GM19395 (cell line): ENCODE results near the gene DPY19L1.
"Not testable (repeated sequence)": the region's sequence is repeated elsewhere in the genome, so short reads cannot be mapped to it uniquely, and the experiment has no call there.

Experiments used
- ATAC-seq: cut with Tn5 transposase; IDR thresholded peaks from one replicate; pipeline ENCODE4 v1.9.1; 2021; ENCODE audit warnings: mild to moderate bottlenecking, moderate library complexity; ENCODE audit not compliant: unreplicated experiment

The DPY19L1 gene

DNA sequence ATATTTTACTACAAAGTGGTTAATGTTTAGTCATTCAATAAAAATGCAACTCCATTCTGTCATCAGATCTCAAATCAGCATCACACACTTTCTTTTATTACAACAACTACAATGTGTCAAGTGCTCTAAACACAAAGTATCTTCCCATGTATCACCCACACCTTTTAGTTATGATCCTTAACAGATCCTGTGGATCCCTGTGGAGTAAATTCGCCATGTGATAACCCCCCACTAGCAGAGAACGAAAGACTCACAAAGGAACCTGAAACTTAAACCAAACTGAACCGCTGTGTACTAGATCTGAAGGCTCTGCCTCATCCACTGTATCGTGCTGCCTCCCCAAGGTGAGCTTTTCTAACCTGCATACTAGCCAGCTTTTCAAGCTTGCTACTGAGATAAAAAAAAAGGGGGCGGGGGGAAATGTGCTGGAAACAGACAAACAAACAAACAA lies 1.7 kb downstream of the DPY19L1 start:
- peak; percentile 34 for ATAC-seq

DNA sequence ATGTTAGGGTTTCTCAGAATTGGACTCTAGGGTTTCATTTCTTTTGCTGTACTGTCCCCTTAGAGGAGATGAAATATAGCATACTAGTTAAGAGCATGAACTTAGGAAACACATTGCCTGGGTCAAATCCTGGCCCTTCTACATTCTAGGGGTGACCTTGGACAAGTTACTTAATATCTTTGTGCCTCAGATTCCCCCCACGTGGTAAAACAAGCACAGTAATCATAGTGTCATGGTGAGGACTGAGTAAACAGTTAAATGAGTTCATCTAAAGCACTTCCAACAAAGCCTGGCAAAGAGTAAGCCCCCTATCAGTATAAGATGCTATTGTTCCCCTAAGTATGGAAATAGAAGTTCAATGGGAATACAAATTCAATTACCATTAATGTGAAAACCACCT lies 5.1 kb downstream of the DPY19L1 start:
- no peak for ATAC-seq

DNA sequence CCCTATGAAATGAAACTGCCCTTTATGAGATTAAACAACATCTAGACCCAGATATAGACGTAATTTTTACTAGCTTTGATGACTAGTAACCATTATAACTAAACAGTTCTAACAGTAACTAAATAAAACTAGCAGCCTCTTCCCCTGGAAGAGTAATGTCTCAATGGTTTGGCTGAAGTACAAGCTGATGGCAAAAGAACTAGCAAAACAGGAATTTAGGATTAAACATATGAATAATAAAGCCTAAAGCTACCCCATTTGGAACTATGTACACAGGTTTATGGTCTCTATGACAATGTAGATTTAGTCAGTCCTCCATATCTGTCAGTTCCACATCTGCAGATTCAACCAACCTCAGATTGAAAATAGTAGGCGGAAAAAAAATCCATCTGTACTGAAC lies 6.4 kb downstream of the DPY19L1 start:
- ATAC-seq: no peak

DNA sequence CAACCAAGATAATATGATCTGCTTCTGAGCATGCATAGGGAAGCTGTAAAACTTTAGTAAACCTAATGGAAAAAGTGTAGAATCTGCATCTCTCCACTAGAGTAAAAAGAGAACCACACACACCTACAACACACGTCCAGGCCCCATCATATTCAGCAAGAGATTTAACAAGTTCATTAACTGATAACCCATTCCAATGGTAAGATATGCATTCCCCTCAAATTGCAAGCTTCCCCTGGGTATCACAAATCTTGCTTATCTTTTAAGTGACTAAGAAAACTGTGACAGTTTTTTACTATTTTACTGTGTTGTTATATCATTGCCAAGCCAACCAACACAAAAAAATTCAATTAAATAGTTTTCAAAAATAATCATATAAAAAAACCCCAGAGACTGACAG lies 8.0 kb downstream of the DPY19L1 start:
- ATAC-seq: no peak

DNA sequence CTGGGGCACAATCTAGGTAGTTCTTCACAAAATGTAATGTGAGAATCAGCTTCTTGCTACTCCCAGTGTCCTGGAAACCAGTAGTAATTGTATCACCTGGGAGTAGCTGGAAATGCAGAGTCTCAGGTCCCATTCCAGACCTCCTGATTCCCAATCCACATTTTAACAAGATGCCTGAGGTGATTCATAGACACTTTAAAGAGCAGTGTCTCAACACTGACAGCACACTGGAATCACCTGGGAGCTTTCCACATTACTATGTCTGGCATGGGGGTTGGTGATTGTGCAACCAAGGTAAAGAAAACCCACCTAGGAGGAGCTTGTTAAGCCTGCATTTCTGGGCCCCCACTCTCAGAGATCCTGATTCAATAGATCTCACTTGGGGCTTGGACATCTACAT lies 11.1 kb downstream of the DPY19L1 start:
- ATAC-seq: no peak

DNA sequence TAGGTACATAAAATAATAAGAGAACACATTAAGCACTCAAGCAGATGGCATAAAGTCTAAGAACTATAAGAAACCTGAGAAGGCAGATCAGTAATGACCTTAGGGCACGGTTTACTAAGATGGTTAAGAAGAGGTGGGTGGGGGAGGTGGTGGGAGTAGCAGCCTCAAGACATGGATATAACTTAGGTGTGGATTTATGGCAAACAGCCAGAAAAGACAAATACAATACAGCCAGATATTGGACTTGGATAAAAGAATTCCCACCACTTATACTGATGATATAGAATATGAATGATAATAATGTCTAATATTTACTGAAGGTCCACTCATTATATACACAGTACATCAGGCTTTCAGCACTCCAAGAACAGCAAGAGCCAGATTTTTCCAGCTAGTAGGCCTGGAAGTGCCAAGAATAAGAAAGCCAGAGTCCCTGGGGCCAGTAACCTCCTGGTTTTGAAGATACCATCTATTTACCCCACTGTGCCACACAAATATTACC lies 11.9 kb downstream of the DPY19L1 start:
- ATAC-seq: no peak

DNA sequence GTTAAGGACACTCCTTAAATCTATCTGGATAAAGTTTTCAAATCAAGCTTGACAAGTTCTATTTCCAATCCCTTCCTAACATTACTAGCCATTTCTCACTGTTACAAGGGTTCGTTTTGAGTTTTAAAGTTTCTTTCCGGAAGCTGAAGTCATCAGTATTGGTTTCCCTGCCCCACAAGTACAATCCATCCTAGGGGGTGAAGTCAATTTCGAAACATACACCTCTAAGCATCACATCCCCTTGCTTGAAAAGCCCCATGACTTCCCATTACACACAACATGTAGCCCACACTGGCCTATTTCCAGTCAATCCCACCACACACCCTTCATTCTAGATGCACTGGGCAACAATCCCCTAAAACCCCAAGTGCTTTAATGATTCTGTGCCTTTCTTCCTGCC lies 13.0 kb downstream of the DPY19L1 start:
- no peak for ATAC-seq

DNA sequence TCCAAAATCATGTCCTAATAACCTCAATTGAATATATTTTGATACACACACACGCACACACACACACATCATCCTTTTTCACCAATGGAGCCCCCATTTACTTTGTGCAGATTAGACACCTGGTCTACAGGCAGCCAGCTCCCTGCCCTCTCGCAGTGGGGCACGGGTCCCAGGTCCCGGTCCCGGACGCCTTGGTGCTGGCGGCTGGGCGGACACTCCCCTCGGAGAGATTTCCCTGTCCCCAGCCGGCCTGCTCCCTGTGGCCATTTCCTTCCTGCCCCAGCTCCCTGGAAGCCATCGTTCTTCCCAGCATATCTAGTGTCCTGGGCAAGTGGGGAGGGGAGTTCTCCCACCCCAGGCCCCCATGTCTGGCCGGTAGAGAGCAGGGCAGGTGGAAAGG lies 14.6 kb downstream of the DPY19L1 start:
- ATAC-seq: no peak

DNA sequence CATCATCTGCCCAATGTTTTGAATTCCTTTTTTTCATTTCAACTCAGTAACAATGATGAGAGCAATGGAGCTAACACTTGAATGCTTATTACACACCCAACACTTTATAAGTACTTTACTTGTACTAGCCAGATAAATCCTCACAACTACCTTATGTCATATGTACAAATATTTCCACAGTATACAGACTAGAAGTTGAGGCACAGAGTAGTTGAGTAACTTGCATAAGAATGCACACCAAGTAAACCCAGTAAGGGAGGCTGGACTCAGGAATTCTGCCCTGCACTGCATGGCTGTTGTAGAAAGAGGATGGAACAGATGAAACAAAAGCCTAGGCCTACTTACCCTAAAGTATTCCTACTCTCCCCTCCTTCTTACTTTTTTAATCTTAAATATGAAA lies 15.8 kb downstream of the DPY19L1 start:
- ATAC-seq: no peak

DNA sequence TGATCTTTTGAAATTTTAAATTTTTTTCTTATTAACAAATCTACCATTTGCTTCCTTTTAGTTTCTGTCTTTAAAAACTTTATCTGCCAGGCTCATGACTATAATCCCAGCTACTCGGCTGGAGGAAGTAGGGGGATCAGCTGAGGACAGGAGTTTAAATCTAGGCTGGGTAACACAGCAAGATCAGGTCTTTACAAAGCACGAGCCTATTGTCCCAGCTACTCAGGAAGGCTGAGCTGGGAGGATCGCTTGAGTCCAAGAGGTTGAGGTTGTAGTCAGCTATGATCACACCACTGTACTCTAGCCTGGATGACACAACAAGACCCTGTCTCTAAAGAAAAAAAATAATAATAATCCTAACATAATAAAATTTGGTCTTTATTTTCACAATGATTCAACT lies 17.5 kb downstream of the DPY19L1 start:
- no peak for ATAC-seq

DNA sequence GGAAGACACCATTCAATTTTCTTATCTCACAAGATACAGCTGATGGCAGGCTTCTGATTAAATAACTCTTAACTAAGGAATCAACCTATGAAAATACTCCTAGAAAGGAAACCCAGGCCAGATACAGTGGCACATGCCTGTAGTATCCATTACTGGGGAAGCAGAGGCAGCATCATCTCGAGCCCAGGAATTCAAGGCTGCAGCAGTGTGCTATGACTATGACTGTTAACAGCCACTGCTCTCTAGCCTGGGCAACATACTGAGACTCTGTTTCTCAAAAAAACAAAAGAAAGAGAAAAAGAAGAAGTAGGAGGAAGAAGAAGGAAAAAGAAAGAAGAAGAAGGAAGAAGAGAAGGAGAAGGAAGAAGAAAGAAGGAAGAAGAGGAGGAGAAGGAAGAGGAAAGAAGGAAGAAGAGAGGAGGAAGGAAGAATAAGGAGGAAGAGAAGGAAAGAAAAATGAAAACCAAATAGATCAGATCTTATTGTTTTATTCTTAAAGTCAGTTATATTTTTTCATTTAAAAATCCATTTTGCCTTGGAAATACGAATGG lies 18.0 kb downstream of the DPY19L1 start:
- ATAC-seq: no peak

DNA sequence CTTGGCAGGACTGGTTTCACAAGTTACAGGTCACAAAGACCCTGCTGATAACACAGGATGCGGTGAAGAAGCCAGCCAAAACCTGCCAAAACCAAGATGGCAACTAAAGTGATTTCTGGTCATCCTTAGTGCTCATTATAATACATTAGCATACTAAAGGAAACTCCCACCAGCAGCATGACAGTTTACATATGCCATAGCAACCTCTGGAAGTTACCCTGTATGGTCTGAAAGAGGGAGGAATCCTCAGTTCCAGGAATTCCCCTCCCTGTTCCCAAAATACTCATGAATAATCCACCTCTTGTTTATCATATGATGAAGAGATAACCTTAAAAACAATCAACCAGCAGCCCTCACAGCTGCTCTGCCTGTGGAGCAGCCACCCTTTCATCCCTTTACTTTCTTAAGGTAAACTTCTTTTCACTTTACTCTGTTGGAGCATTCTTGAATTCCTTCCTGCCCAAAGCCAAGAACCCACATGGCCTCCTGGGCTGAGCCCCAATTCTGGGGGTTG lies 21.9 kb downstream of the DPY19L1 start:
- no peak for ATAC-seq

DNA sequence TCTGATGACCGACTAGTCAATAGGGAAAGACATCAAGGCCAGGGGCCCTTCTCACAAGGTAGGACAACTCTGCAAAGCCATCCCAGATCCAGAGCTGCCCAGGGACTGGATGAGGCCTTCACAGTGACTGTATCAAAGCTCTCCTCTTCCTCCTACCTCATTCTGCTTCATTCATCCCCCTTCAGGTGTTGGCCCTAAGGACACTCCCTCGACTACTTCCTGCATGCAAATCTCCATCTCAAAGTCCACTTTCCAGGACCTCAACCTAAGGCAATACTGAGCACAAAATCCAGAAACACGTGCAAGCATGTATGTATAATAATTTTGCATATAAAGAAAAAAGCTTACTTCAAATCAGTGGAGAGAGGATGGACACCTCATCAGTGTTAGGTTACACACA lies 25.1 kb downstream of the DPY19L1 start:
- no peak for ATAC-seq

DNA sequence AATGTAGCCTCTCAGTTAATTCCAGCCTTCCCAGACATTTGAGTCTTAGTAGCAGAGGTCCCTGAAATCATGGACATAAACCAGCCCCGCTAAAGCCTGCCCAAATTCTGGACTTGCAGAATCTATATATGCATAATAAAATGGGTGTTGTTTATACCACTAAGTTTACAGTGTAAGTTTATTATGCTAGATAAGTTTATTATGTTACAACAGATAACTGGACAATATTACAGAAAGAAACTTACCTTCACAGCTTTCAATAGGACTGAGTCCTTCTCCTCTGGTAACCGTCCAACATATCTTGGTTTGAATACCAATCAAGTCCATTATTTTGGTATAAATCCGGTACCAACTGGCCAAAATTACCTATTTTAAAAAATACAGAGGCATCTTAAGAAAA lies 26.2 kb downstream of the DPY19L1 start:
- ATAC-seq: no peak

DNA sequence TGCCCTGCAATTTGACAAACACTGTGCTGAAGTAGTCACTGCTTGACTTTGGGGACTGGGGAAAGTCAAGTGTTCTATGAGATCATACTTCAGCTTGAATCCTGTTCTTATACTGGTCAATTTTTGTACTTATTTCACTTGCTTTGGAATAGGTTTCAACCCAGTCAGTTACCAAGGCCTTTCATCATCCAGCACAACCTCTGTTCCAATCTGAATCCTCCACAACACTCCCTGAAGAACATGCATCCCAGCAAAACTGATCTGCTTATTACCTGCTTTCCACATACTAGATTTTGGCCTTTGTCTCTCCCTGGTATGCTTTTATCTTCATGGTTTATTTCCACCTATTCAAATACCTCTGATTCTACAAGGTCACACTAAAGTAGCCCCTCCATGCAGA lies 29.5 kb downstream of the DPY19L1 start:
- no peak for ATAC-seq

DNA sequence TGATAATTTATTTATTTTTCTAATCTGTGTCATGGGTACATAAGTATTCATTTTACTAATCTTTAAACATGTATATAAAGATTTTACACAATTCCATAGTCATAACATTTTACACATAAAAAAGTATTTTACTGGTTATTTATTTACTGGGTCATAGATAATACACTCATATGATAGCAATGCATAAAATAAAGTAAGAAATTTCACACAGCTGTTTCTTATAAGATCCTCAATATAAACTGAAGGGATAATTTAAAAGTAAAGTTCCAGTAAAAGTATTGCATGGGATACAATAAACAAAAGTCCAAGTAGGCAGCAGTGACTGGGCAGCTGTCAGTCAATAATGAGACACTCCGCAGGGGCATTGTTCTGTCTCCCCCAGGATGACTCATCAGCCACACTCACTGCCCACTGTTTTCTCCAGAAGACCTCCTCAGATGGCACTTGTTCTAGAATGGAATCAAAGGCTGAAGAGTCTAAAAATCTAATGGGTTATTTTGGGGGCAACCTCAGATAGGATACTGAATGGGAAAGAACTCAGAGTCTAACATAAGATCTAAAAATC lies 32.7 kb downstream of the DPY19L1 start:
- no peak for ATAC-seq

DNA sequence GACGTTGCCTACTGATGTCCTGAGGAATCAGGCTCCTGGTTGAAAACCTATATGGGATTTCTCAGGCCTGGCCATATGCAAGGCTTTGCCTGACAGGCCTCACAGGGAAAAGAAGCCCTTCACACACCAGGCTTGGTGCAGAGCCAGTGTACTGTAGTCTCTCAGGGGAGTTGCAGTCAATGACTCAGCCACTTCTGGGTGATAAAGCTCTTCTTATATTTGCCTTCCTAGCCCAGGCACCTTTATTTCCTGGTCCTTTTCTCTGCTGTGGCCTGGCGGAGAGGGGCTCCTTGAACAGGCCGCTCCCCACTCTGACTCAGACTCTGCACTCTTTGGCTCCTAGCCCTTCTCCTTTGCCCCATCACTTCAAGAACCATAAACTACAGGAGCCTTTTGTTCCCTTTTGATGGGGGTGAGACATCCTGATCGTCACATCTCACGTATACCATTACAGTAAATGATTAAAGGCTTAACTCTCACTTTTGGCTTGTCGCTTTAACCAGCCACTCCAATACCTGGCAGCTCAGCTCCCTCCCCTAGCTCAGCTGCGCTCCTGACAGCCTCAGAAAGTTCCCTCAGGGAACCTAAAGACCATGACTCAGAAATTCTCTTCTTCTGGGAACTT lies 33.5 kb downstream of the DPY19L1 start:
- no peak for ATAC-seq

DNA sequence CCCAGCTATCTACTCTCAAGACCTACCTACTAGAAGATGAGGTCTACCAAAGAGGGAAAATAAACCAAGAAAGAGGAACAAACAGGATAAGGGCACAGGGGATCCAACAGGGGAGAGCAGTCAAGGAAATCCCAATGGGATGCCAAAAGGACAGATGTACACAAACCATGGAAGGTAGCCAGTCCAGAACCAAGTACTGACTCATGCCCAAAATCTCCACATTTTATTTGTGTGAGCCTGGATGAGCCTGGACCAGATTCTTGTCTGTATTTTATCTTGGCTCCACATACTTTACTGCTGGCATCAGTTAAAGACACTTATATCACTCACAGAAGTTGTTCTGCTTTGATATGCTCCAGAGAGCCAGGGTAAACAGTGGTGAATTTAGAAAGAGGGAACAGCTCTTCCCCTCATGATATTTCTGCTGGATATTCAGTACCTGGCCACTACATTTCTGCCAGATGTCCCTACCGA lies 34.1 kb downstream of the DPY19L1 start:
- not testable (repeated sequence) for ATAC-seq

DNA sequence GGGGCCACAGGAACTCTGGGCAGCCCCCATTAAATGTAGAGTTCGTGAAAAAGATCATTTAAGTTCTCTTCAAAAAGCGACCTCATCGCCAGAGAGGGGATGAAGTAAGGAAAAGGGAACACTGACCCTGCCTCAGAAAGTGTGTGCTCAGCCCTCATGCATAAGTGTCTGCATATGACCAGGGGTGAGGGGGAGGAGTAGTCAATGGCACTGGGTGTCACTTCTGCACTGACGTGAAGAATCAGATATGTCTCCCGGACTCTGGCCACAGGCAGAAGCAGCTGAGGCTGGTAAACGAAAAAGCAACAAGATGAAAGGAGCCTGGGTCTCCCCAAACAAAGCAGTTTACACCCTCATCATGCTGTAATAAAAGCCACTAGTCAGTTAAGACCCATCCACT lies 39.0 kb downstream of the DPY19L1 start:
- not testable (repeated sequence) for ATAC-seq

DNA sequence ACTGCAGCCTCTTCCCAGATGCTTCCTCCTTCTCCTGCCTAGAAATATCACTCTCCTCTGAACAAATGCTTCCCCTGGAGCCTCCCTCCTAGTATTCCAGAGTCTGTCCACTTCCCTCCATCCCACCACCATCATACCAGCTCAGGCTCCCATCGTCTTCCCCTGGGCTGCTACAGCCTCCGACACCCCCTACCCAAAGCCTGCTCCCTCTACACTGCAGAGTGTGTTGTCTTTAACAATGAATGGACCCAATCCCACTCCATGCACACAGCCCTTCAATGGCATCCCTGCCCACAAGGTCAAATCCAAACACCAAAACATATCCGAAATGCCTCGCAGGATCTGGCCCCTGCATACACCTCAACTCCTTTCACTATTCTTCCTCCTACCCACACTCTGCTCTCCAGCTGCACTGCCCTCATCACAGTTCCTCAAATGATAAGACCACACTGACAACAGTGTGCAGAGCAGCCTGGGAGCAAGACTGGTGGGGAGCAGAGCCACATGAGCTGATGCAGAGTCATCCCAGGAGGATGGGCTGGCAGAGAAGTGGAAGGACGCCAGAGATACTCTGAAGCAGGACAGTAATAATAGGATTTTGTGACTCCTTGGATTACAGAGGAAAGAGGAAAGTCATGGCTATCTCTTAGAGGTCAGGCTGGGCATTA lies 40.7 kb downstream of the DPY19L1 start:
- ATAC-seq: not testable (repeated sequence)

DNA sequence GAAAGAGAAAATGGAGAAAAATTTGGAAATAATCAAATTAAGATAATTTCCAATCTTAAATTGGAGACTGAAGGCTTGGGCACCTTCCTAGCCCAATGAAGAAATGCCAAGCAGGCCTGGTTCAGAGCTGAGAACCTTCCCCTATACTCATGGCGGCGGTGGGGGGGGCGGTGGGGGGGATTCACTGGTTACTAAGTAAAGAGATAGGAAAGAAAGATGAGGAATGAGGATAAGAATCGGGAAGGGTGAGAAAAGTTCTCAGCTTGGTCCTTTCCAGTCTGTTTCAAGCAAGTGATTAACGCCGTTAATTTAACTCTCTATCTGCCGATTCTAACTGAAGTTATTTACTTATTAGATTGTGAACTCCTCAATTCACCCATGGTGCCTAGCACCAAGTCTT lies 41.5 kb downstream of the DPY19L1 start:
- no peak for ATAC-seq
